NCI-H1694 (cell line): ENCODE data around the gene USP10.

Experiments used
- DNase-seq: peaks from one replicate; lab custom pipeline; 2025; lab: John Stamatoyannopoulos, UW

The USP10 gene

GRCh38 chr16:84699712-84700445 lies at the start of gene USP10:
USP10 (plus strand) TSS chr16:84700000; CDS start chr16:84700091, 91 bp downstream.
- no peak for DNase-seq

- no peak for DNase-seq
These were observed 49.5 kb upstream of the USP10 start for GRCh38 chr16:84650062-84650991.

- DNase-seq, result no peak
These were observed 47.2 kb upstream of the USP10 start for GRCh38 chr16:84652566-84652965.

- no peak for DNase-seq
These were observed 45.6 kb upstream of the USP10 start for GRCh38 chr16:84654238-84654637.

GRCh38 chr16:84654998-84655397 lies 44.8 kb upstream of the USP10 start:
- DNase-seq, result no peak

- no peak for DNase-seq
These were observed 43.2 kb upstream of the USP10 start for GRCh38 chr16:84656649-84657048.

GRCh38 chr16:84657229-84657837 lies 42.5 kb upstream of the USP10 start:
- no peak for DNase-seq

- no peak for DNase-seq
These were observed 41.1 kb upstream of the USP10 start for GRCh38 chr16:84658690-84659089.

GRCh38 chr16:84659656-84660300 lies 40.0 kb upstream of the USP10 start:
- no peak for DNase-seq

- DNase-seq, result no peak
These were observed 38.8 kb upstream of the USP10 start for GRCh38 chr16:84660973-84661372.

- DNase-seq, result no peak
These were observed 38.3 kb upstream of the USP10 start for GRCh38 chr16:84661418-84662060.

- DNase-seq, result no peak
These were observed 37.3 kb upstream of the USP10 start for GRCh38 chr16:84662471-84662870.

- no peak for DNase-seq
These were observed 36.2 kb upstream of the USP10 start for GRCh38 chr16:84663433-84664101.

- no peak for DNase-seq
These were observed 34.4 kb upstream of the USP10 start for GRCh38 chr16:84665359-84665758.

- no peak for DNase-seq
These were observed 34.0 kb upstream of the USP10 start for GRCh38 chr16:84665843-84666242.

GRCh38 chr16:84667600-84668309 lies 32.0 kb upstream of the USP10 start:
- DNase-seq, result no peak

- DNase-seq, result no peak
These were observed 29.7 kb upstream of the USP10 start for GRCh38 chr16:84670063-84670462.

- peak; percentile 60 for DNase-seq
These were observed 27.3 kb upstream of the USP10 start for GRCh38 chr16:84672276-84673202.

GRCh38 chr16:84673203-84673535 lies 26.6 kb upstream of the USP10 start:
- no peak for DNase-seq
